HG03060 (cell line): Measurements from ENCODE around the gene IRF2.

ENCODE experiments used
- ATAC-seq: cut with Tn5 transposase; IDR thresholded peaks from one replicate; pipeline ENCODE4 v1.9.1; 2021; ENCODE audit warnings: low read depth, moderate number of reproducible peaks; ENCODE audit not compliant: unreplicated experiment

IRF2 gene

DNA sequence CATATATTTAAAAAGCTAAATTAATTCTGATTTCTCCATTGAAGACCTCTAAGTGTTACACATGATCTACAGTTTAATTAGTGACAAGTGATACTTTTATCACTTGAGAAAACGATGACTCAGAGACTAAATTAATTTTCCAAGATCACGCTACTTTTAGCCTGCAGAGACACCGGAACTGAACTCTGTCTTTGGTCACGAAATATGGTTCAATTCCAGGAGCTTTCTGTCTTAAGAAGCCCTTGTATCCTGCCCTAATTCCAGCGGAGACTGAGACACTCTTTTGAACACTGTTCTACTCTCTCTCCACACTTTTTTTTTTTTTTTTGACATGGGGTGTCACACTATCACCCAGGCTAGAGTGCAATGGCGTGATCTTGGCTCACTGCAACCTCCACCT lies 63.6 kb downstream of the IRF2 start:
- ATAC-seq = no peak

DNA sequence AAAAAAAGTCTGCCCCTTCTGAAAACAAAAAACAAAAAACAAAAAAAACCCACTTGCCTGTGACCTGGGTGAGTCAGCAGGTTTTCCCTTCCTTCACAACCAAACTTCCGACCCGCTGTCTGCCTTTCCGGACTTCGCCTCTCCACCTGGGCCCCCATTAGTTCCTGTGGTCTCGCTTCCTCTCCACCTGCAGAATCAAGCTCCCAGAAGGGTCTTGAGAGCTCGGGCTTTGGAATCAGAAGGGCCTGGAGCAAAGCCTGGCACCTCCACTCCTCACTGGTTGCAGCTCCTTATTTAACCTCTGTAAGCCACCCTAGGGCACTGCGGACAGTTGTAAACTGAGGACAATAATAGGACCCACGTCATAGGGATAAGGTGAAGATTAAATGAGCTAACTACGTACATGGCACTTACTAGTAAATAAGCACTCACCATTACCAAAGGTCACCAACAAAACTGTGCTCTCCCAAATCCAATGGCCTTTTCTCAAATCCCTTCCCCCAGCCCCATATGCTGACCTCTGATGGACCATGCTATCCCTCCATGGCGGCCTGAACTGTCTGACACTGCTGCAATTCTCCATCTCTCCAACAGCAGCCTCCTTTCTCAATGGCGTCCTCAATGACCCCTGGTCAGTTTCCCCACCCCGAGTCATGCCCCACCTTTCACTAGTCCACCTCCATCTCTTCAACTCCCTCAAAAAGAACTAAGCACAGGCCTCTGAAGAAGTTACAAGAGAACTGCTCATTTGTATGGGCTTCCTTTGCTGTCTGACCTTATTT lies 64.2 kb downstream of the IRF2 start:
- no peak for ATAC-seq

DNA sequence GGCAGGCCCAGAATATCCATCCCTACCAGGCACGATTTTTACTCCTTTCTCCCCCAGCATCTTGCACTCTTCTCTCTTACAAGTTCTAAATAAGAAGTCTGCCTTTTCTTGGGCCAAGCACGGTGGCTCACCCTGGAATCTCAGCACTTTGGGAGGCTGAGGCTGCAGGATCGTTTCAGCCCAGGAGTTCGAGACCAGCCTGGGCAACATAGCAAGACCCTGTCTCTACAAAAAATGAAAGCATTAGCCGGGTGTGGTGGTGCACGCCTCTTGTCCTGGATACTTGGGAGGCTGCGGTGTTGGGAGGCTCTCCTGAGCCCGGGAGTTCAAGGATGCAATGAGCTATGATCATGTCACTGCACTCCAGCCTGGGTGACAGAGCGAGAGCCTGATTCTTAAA lies 64.8 kb downstream of the IRF2 start:
- ATAC-seq = no peak

DNA sequence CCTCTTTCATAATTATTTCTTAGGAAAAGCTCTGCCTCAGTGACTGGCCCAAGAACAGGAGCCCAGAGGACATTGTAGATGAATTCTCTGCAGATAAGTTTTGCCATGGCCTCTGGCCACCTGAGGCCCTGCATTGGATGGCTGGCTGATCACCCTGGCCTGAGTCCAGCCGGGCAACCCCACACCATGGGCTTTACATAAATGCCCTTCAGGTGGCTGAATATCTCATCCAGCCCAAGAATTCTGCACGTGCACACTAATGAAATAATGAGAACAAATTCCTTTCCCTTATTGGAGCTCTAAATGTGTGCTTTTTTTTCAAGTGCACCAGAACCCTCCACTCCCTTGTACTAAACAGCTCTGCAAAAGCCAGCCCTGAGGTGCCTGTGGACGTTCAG lies 65.7 kb downstream of the IRF2 start:
- no peak for ATAC-seq

DNA sequence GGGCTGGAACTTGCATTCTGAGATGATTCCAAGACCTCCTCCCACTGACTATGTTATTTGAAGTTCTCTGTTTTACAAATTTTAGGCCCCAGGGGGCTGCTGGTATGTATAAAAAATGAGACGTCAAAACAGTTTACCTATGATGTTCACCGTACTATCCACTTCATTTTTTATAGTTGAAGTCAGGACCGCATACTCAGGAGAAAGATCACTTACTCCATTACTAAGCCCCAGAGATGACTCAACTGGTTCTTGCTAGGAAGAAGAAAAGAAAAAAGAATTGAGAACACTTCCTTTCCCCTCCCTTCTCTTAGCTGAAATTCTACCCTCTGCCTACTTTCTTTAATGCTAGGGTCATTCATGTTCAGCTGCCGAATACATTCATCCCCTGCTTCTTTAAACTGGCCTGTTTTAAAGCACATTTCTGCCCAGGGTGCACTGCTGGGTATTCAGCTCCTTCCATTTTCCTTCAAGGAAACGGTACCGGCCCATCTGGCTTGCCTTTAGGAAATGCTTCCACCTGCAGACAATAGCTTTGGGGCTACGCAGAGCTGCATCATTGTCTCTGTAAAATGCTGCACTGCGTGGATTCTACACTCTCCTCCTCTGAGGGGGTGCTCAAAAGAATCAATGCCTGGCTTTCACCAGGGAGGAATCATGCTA lies 66.2 kb downstream of the IRF2 start:
- ATAC-seq = no peak

DNA sequence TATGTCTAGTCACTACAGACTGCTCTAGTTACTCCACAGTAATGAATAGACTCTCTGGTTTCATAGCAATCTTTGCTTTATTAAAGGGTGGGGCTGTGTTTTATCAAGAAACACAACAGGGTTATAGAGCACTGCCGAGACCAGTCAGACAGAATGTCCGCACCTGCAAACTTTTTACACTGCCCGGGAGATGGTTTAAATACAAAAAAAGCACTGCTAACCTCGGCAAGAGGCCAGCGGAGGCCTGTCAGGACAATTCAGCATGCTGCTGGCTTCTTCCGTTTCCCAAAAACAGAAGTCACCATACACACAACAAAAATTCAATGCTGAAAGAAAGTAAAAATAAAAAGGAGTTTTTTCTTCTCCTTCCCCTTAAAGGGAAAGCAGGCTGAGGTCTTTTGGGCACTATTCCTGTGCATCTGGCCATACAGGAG lies 67.4 kb downstream of the IRF2 start:
- ATAC-seq = no peak

DNA sequence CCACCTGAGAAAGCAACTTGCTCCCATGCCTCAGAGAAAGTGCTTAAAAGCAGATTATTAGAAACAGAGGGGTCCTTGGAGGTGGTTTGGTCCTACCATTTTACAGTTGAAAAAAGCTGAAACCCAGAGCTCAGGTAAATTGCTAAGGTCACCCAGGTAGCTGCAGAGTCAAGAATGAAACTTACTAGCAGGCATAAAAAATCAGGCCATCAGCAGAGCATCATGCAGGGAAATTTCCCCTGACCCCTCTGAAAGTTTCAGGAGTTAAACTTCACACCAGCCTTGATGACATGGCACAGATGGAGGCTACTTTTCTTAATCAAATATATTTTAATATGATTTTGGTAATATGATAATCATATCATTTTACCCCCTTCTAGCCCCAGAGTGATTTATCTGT lies 70.3 kb downstream of the IRF2 start:
- ATAC-seq = no peak

DNA sequence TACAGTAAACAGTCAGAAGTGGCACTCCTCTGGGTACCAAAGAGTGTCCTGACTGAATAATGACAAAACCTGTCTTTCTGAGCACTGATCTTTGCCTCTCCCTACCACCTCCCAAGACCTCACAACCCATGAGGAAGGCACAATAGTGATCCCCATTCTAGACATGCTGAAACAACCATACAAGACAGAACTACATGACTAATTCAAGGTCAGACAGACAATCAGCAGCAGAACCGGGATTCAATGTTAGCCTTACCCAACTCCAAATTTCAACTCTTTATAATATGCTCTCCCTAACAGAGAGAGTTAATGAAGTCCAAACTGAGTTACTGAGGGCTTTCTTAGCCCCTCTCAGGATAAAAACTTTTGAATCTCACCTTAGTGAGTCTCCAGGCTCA lies 71.0 kb downstream of the IRF2 start:
- no peak for ATAC-seq

DNA sequence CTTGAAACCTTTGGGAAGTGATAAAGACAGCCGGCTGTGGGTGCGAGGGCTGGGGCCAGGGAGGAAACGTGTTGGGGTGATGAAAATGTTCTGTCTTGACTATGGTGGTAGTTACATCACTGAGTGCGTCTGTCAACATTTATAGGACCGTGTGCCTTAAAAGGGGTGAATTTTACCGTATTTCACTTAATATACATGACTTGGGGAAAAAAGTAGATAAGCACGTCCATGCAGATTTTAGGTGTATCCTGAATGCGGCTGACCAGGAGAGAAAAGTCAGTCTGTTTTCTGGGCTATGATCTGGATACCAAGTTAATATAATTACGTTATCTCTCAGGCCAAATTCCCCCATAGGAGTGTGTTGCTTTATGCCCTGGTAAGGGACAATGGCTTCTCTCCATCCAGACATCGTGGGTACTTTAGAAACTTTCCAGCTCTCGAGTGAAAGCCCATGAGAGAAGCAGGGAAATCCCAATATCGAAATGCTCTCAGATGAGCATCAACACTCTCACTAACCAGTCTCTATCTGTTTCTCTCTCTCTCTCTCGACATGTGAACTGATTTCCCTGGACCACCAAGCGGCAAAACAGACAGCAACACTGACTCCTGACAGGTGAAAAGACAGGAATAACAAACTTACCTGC lies 71.5 kb downstream of the IRF2 start:
- no peak for ATAC-seq

DNA sequence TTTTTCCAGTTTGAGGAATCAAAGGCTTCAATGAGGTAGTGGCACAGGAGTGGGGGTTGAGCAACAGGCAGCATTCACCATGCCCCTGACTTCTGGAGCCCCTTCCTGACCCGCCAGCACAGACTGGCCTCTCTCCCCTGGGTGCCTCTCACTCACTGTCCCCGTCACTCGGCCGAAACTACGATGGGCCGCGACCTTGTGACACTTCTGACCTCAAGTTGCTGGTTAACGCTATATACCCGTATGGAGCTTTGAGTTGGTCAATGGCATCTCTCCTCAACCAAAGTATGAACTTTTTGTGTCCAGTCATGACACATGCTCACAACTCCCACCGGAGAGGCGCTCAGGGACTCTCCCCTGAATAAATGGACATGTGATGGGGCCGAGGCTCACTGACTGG lies 72.1 kb downstream of the IRF2 start:
- ATAC-seq = no peak

DNA sequence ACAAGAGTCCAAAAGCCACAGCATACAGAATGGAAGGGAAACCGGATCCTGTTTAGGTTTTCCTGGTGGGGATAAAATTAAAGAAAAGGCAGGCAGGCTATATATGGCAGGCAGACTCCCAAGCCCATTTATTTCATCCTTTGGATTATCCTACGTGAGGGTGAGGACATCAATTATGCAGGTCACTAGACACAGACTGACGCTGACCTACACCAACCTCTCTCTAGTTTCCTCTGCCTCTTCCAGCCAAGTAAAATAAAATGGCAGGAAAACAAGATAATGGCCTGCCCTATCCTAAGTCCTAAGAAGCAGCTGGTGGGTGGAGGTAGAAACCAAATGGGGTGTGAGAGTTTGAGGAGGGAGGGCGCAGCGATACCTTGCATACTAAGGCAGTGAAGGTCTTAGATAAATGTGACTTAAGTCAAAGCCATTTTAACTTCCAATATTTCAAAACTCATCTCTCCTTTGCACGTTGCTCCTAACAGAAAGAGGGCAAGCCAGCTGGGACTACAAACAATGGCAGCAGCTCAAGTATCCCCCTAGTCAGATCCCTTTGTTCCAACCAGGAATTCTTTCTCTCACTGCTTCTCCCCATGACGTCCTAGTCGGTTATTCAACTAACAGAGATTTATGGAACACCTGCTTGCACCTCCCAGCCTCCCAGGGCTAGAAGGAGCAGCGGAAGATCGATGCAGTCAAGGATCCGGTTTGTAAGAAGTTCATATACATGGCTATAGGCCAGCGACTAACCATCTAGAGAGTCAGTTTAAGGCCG lies 72.8 kb downstream of the IRF2 start:
- no peak for ATAC-seq

DNA sequence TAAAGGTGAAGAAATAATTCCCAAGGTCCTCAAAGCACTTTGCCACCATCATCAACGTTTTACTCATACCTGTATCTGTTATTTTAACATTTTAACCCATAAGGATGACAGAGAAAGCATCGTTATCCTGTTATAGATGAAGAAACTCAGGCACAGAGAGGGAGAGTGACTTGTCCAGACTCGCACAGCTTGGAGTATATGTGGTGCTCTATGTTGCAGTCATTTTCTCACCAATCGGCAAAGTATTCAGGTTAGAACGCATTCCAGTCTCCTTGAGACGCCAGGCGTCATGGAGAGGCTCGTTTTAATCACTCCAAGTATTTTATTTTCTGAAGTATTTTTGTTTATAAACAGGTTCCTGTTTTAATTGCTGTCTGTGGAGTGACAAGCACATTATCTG lies 73.5 kb downstream of the IRF2 start:
- no peak for ATAC-seq

DNA sequence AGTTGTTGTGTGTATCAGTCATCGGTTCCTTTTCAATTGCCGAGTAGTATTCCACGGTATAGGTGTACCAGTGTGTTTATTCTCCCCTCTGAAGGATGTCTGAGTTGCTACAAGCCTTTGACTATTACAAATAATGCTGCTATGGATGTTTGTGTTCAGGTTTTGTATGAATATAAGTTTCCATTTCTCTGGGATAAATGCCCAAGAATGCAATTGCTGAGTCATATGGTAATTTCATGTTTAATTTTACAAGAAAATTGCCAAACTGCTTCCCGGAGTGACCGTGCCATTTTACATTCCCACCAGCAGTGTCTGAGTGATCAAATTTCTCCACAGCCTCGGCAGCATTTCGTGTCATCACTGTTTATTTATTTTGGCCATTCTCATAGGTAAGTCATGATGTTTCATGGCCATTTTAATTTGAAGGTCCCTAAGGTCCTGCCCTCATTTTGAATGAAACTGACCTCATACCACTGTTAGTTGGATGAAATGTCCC lies 73.9 kb downstream of the IRF2 start:
- ATAC-seq = no peak

DNA sequence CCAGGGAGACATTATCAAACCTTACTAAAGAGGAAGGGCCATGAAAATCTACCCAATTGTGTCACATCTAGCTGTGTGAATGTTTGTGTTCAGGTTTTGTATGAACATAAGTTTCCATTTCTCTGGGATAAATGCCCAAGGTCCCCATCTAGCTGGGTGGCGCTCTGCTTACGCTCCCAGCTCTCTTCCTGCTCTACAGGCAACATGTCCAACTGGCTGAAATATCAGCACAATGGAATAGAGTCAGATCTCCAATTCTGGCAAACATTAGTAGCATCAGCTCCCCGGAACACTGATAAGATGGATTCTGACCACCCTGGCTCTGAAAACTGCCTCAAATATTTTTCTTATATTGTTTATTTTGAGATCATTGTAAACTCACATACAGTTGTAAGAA lies 74.8 kb downstream of the IRF2 start:
- ATAC-seq = no peak

DNA sequence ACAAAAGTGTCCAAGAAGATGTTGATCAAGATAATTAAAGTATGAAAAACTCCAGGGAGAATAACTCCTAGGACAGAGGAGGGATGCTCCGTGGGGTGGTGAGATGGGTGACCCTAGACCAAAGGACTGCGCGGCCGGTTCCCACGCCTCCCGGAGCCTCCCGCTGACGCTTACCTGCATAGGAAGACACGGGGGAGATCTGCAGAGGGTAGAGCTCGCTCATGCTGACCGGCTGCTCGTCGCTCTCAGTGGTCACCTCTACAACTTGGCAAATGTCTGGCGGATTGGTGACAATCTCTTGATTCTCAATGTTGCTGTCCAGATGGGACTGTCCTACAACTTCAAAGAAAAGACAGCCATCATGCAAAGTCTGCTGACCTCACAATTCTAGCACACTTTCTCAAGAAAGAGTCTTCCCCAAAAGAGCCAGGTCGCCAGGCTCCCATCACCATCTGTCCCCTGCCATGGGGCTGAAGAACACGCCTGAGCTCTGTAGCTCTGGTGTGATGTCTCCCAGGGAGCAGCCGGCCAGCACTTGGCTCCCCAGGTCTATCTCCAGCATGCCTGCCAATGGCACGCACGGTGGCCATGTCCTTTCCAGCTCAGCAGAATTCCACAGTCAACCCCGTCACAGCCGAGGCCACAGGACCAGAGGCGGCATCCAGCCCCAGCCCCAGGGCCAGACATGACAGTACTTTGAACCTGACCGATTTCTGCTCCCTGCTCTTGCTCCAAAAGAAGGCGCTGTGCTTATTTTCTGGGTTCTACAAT lies 75.4 kb downstream of the IRF2 start:
- ATAC-seq = no peak

DNA sequence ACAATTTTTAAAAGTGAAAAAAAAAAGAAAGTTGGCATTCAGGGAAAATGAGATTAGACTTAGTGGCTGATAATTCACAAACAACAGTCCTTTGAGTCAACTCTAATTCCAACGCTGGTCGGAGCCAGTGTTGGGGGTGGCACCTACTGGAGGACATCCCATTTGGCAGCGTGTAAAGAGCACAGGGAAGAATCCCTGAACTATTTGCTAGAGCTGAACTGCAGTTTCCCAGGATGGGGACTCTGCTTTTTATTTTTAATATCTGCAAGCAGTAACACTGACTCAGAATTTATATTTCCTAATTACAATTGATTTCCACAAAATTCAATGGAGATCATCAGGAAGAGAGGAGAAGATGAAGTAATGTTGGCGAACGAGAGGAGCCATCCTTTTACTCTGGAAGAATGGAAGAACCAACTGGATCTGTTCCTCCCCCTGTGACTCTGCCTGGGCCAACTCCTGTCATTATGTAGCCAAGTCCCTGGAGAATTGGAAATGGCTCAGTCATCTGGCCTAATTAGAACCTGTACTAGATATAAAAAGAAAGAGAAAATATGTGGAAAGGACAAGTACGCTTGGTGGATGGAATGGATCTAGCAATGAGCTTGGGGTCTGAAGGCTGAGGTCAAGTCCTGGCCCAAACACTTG lies 76.7 kb downstream of the IRF2 start:
- no peak for ATAC-seq

DNA sequence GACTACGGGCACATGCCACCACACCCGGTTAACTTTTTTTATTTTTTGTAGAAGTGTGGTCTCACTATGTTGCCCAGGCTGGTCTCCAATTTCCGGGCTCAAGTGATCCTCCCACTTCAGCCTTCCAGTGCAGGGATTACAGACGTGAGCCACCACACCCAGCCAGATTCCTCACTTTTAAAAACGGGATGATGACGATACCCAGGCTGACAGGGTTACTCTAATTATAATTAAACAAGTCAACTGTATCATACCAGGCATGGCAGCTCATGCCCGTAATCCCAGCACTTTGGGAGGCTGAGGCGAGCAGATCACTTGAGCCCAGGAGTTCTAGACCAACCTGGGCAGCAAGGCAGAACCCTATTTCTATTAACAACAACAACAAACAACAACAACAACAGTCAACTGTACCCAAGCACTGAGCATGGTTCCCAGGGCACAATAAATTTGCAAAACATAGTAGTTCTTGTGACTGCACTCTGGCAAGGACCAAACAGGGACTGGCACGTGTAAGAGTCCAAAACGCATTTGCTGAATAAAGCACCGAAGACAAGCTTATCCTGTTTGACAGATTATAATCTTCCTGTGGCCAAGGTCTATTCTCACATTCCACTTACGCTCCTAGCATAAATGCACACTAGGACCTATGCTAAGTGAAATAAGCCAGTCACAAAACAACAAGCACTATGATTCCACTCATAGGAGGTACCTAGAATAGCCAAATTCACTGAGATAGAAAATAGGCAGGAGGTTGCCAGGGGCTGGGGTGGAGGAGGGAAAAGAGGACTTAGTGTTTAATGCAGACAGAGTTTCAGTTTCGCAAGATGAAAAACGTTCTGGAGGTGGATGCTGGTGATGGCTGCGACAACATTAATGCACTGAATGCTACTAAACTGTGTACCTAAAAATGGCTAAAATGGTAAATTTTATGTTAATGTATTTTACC lies 77.5 kb downstream of the IRF2 start:
- ATAC-seq = no peak

DNA sequence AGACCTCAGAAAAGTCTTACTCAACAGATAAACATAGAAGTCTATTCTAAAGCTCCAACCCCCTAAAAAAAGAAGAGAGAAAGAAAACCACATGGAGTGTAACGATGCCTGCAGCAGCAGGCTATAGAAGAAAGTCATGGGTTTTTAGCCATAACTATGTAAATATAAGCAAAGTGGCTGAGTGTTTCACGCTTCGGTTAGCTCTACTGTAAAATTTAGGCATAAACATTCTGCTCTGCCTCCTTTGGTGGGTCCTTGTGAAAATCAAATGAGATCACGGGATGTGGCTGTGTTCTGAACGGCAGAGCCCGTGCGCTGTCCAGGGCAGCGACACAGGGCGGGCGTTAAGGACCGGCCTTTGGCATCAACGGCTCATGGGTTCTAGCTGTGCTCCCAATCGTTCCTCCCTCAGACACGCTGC lies 78.4 kb downstream of the IRF2 start:
- peak; percentile 96 for ATAC-seq
